ENCODE results near the gene HACL1. TPM values are rescaled to one million over a fixed set of nuclear protein-coding genes. Genes with fewer than 3 reads are reported as not detected.

The HACL1 gene
- total and polyA plus RNA-seq, 8 donors = 6.5 to 18.8 (median 12.1) TPM

DNA sequence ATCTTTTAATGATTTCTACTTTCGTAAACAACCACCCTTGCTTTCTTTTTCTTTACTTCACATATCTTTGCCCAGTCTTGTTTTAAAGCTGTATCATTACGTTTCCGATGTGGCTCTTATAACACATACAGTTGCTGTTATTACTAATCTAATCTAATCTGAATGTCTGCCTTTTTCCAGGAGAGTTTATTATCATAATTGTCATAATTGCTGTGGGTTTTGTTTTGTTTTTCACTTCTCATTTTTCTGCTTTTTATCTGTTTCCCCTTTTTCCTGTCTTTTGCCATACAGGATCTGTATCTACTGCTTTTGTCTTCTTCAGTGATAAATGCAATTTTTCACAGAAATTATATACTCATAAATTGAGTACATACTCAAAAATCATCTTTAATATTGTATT lies 24.9 kb downstream of the HACL1 start:
- TF ChIP-seq, protein P1, sequence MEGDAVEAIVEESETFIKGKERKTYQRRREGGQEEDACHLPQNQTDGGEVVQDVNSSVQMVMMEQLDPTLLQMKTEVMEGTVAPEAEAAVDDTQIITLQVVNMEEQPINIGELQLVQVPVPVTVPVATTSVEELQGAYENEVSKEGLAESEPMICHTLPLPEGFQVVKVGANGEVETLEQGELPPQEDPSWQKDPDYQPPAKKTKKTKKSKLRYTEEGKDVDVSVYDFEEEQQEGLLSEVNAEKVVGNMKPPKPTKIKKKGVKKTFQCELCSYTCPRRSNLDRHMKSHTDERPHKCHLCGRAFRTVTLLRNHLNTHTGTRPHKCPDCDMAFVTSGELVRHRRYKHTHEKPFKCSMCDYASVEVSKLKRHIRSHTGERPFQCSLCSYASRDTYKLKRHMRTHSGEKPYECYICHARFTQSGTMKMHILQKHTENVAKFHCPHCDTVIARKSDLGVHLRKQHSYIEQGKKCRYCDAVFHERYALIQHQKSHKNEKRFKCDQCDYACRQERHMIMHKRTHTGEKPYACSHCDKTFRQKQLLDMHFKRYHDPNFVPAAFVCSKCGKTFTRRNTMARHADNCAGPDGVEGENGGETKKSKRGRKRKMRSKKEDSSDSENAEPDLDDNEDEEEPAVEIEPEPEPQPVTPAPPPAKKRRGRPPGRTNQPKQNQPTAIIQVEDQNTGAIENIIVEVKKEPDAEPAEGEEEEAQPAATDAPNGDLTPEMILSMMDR (IDR thresholded peaks at IDR 0.05) = no peak
- no peaks in the 10 kb centered on the region for H3K9me3 ChIP-seq
- 60 to 61% methylated on average over 3 of the region's 3 CpGs for WGBS, 2 donors
- H3K4me1 ChIP-seq = peaks cover 0 to 6% (median 0%) of the 10 kb centered on the region in 3 donors
- H3K27me3 ChIP-seq = no peaks in the 10 kb centered on the region
- DNase-seq (no peak), FAIRE-seq (peak; percentile 5), ATAC-seq (no peak)
- peaks cover 0 to 13% (median 0%) of the 10 kb centered on the region in 3 donors for H3K36me3 ChIP-seq
- H3K27ac ChIP-seq = no peak overlapping the region
- H3K4me3 ChIP-seq = no peak overlapping the region
- intact Hi-C loops (cut with DNase I) = no loop called here

DNA sequence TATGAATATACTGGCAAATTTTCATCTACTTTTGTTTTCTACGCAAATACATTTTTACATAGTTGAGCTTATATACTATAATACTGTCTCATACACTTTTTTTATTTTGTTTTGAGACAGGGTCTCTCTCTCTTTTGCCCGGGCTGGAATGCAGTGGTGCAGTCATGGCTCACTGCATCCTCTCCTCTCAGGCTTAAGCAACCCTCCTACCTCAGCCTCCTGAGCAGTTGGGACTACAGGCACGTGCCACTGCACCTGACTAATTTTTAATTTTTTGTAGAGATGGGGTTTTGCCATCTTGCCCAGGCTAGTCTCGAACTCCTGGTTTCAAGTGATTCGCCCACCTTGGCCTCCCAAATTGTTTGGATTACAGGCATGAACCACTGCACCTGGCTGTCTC lies 25.9 kb downstream of the HACL1 start:
- H3K4me3 ChIP-seq = no peak overlapping the region
- H3K27ac ChIP-seq = no peak overlapping the region
- WGBS, 2 donors = 97 to 98% methylated on average over 5 of the region's 5 CpGs
- H3K27me3 ChIP-seq = no peaks in the 10 kb centered on the region
- no peak for DNase-seq
- TF ChIP-seq, protein P1 (IDR thresholded peaks at IDR 0.05) = no peak
- H3K4me1 ChIP-seq = peaks cover 0 to 6% (median 0%) of the 10 kb centered on the region in 3 donors
- peaks cover 0 to 3% (median 0%) of the 10 kb centered on the region in 3 donors for H3K36me3 ChIP-seq
- FAIRE-seq = no peak
- no peaks in the 10 kb centered on the region for H3K9me3 ChIP-seq
- intact Hi-C loops (cut with DNase I) = no loop called here
- ATAC-seq = no peak

DNA sequence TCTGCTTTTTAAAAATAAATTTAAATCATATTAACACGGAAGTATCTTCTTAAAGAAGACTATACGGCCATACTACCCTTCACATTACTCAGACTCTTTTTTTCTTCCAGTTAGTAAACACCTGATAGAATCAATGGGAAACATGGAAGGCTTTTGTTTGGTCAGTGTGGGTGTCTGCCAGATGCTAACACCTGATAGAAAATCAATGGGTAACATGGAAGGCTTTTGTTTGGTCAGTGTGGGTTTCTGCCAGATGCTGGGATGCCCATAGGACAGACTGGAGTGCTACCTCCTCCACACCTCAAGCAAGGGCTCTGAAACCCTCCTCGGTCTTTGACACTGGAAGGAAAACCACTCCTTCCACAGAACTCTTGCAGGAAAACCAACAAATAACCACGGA lies 29.2 kb downstream of the HACL1 start:
- WGBS, 2 donors = 28% methylated on average over 4 of the region's 4 CpGs
- Histone ChIP-seq H3K4me1 (peaks cover 0 to 6% (median 0%) of the 10 kb centered on the region in 3 donors), H3K27ac (no peak overlapping the region), H3K4me3 (no peak overlapping the region), H3K36me3 (peaks cover 0 to 16% (median 9%) of the 10 kb centered on the region in 3 donors), H3K27me3 (no peaks in the 10 kb centered on the region), H3K9me3 (no peaks in the 10 kb centered on the region)
- ATAC-seq (peak; percentile 88 to 96 (median 95)), FAIRE-seq (no peak), DNase-seq (peak in 4 of 6 donors; percentile 46 to 85 (median 69))
- intact Hi-C loops (cut with DNase I) = no loop called here
- TF ChIP-seq, protein P1 (IDR thresholded peaks at IDR 0.05) = no peak

DNA sequence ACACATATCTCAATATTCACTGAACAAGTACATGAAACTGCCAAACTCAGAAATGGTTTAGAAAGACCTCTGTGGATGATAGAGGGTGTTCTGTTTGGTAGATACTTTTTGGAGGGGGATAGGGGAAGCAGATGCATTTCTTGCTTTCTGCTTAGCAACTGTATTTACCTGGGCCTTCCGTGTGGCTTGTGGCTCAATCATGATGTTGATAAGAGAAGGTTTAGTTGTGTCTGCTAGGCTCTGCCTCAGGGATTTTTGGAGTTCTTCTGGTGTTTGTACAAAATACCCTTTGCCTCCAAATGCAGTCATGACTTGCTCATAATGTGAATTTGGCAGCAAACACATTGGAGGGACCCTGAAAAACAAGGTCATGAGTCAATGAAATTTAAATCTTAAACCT lies 38.2 kb downstream of the HACL1 start:
- H3K27me3 ChIP-seq = no peaks in the 10 kb centered on the region
- TF ChIP-seq, protein P1 (IDR thresholded peaks at IDR 0.05) = no peak
- H3K9me3 ChIP-seq = no peaks in the 10 kb centered on the region
- peaks cover 0 to 64% (median 7%) of the 10 kb centered on the region in 3 donors for H3K36me3 ChIP-seq
- ATAC-seq (no peak), DNase-seq (no peak), FAIRE-seq (no peak)
- no peaks in the 10 kb centered on the region for H3K4me1 ChIP-seq
- 69 to 72% methylated on average over 1 of the region's 1 CpG for WGBS, 2 donors
- no peak overlapping the region for H3K27ac ChIP-seq
- H3K4me3 ChIP-seq = no peak overlapping the region
- intact Hi-C loops (cut with DNase I) = no loop called here

DNA sequence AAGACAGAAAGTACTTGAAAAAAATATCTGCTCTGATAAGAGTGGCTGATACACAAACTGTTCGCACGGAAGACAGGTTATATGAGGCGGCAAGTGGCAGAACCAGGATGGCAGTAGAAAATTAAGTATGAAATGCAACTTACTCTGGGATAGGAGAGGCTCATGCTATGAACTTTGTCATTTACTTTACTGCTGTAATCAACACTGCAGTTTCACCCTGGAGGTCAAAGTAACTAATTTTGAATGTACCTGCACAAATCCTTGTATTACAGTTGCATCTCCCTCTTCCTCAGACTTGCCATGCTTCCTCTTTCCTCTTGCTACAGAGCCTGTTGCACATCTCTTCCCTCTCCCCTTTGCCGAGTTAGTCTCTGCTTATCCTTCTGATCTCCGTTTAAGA lies 38.8 kb downstream of the HACL1 start:
- DNase-seq (no peak), FAIRE-seq (no peak), ATAC-seq (no peak)
- Histone ChIP-seq H3K27me3 (no peaks in the 10 kb centered on the region), H3K4me3 (no peak overlapping the region), H3K4me1 (peaks cover 0 to 5% (median 0%) of the 10 kb centered on the region in 3 donors), H3K36me3 (peaks cover 0 to 57% (median 6%) of the 10 kb centered on the region in 3 donors), H3K9me3 (no peaks in the 10 kb centered on the region), H3K27ac (no peak overlapping the region)
- TF ChIP-seq, protein P1 (IDR thresholded peaks at IDR 0.05) = no peak
- intact Hi-C loops (cut with DNase I) = no loop called here
- WGBS, 2 donors = 69 to 73% methylated on average over 5 of the region's 5 CpGs
